Activated CD8-positive, alpha-beta T cell treated with anti-CD3 and anti-CD28 coated beads for 36 hours (primary cell): ENCODE data around the gene RYR2. TPM values are rescaled to one million over a fixed set of nuclear protein-coding genes. Genes with fewer than 3 reads are reported as not detected.

ENCODE experiments used
- ATAC-seq: fragments of 200-7000 bp; cut with Tn5 transposase; one replicate; pipeline ENCODE4 v1.10.0; 2021; ENCODE audit warnings: mild to moderate bottlenecking, moderate library complexity
- CTCF ChIA-PET: fragments of 350-600 bp; sonication (Branson Sonifier 250); formaldehyde crosslinking; loops from one replicate; lab custom pipeline; 2021; ENCODE audit warnings: antibody characterized with exemption; lab: Charles Lee
- POLR2A ChIA-PET: fragments of 350-600 bp; sonication (Branson Sonifier 250); formaldehyde crosslinking; loops from one replicate; lab custom pipeline; 2021; ENCODE audit warnings: antibody characterized with exemption; lab: Charles Lee
- DNase-seq: peaks from one replicate; pipeline ENCODE4 v3.0.0-alpha.2; 2020
- H3K27ac Mint-ChIP-seq: one replicate; pipeline ENCODE4 v1.8.0; 2021; ENCODE audit warnings: mild to moderate bottlenecking, mixed read lengths
- H3K27me3 Mint-ChIP-seq: one replicate; pipeline ENCODE4 v1.8.0; 2021; ENCODE audit warnings: mixed read lengths
- H3K36me3 Mint-ChIP-seq: one replicate; pipeline ENCODE4 v1.8.0; 2021; ENCODE audit warnings: low read depth, mixed read lengths
- H3K4me1 Mint-ChIP-seq: one replicate; pipeline ENCODE4 v1.8.0; 2021; ENCODE audit warnings: low read depth, mixed read lengths
- H3K4me3 Mint-ChIP-seq: one replicate; pipeline ENCODE4 v1.8.0; 2021; ENCODE audit warnings: mild to moderate bottlenecking, moderate library complexity, mixed read lengths
- H3K9me3 Mint-ChIP-seq: one replicate; pipeline ENCODE4 v1.8.0; 2021; ENCODE audit warnings: mixed read lengths
- intact Hi-C: fragments of 100-400 bp; cut with micrococcal nuclease; formaldehyde crosslinking; loops from one replicate; pipeline ENCODE4 v1.10.0; 2022
- total RNA-seq, 2 experiments: library from RNA; stranded (reverse); gene quantifications; one replicate each; pipeline ENCODE4 v1.2.3, GENCODE V29; 2021
- TF ChIP-seq, protein P1 (sequence below): fragments of 200-600 bp; IDR thresholded peaks from one replicate; pipeline ENCODE4 v1.8.0; 2022; ENCODE audit warnings: antibody characterized with exemption, mild to moderate bottlenecking

Gene RYR2
- total RNA-seq, 2 experiments from 2014 or later = 0.02 TPM

DNA sequence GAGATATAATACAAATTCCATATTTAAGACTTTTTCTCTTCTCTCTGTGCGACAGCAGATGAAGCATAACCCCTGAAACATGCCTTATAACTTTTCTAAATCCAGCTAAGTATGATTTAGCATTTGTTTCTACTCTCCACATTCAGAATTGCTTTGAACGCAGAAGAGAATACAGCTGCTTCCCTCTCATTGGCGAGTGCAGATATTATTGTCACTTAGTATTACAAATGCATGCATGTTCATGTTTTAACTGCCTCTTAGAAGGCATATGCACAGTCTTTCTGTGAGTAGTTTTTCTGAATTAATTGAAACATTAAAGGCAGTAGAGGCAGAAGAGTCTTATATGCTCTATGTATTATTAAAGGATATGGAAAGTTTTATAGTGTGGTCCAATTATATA is 631.6 kb downstream of the RYR2 start:
- TF ChIP-seq, protein P1, sequence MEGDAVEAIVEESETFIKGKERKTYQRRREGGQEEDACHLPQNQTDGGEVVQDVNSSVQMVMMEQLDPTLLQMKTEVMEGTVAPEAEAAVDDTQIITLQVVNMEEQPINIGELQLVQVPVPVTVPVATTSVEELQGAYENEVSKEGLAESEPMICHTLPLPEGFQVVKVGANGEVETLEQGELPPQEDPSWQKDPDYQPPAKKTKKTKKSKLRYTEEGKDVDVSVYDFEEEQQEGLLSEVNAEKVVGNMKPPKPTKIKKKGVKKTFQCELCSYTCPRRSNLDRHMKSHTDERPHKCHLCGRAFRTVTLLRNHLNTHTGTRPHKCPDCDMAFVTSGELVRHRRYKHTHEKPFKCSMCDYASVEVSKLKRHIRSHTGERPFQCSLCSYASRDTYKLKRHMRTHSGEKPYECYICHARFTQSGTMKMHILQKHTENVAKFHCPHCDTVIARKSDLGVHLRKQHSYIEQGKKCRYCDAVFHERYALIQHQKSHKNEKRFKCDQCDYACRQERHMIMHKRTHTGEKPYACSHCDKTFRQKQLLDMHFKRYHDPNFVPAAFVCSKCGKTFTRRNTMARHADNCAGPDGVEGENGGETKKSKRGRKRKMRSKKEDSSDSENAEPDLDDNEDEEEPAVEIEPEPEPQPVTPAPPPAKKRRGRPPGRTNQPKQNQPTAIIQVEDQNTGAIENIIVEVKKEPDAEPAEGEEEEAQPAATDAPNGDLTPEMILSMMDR = no peak
- ChIA-PET CTCF (no interaction called here), POLR2A (no interaction called here)
- DNase-seq (no peak), ATAC-seq (no peak)
- no peaks in the 10 kb centered on the region for H3K36me3 Mint-ChIP-seq
- H3K4me3 Mint-ChIP-seq = no peak overlapping the region
- H3K27me3 Mint-ChIP-seq = no peaks in the 10 kb centered on the region
- H3K27ac Mint-ChIP-seq = no peak overlapping the region
- intact Hi-C loops = no loop called here
- H3K9me3 Mint-ChIP-seq = no peaks in the 10 kb centered on the region
- H3K4me1 Mint-ChIP-seq = no peaks in the 10 kb centered on the region

DNA sequence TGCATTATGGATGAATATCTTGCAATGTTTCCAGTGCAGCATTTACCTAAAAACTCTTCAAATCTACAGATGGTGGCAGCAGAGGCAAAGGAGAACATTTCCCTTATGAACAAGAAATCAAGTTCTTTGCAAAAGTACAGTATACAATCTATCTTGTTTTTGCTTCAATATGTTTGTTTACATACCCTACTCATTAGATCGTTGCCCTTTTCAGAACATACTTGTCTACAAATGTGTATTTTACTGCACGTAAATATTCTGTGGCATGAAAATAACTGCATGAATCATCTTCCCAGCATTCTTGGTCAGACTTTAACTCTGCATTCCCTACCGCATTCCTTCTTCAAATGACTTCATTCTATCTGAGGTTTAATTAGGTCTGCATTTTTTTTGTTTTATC is 636.0 kb downstream of the RYR2 start:
- no peaks in the 10 kb centered on the region for H3K36me3 Mint-ChIP-seq
- no peaks in the 10 kb centered on the region for H3K4me1 Mint-ChIP-seq
- ChIA-PET CTCF (no interaction called here), POLR2A (no interaction called here)
- intact Hi-C loops = no loop called here
- DNase-seq = no peak
- H3K9me3 Mint-ChIP-seq = no peaks in the 10 kb centered on the region
- no peak overlapping the region for H3K27ac Mint-ChIP-seq
- no peak for ATAC-seq
- no peak overlapping the region for H3K4me3 Mint-ChIP-seq
- TF ChIP-seq, protein P1 = no peak
- H3K27me3 Mint-ChIP-seq = no peaks in the 10 kb centered on the region

DNA sequence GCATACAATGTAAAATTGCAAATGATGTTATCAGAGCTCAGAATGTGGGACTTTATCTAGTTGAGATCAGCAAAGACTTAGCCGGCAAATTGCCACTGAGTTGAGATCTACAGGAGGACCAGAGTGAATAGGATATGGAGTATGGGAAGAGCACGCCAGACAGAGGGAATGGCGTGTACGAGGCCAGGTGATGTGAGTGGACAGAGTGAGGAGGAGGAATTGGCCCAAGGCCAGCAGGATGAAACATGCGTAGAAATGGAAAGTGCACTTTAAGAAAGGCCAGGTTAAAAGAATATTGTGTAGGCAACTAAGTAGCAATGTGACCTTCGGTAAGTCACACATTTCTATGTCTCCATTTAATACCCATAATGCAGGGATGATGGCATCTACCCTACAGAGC is 637.7 kb downstream of the RYR2 start:
- H3K27ac Mint-ChIP-seq = no peak overlapping the region
- no peaks in the 10 kb centered on the region for H3K9me3 Mint-ChIP-seq
- H3K4me3 Mint-ChIP-seq = no peak overlapping the region
- TF ChIP-seq, protein P1 = no peak
- ATAC-seq (no peak), DNase-seq (no peak)
- intact Hi-C loops = no loop called here
- H3K27me3 Mint-ChIP-seq = no peaks in the 10 kb centered on the region
- ChIA-PET POLR2A (no interaction called here), CTCF (no interaction called here)
- no peaks in the 10 kb centered on the region for H3K4me1 Mint-ChIP-seq
- no peaks in the 10 kb centered on the region for H3K36me3 Mint-ChIP-seq

DNA sequence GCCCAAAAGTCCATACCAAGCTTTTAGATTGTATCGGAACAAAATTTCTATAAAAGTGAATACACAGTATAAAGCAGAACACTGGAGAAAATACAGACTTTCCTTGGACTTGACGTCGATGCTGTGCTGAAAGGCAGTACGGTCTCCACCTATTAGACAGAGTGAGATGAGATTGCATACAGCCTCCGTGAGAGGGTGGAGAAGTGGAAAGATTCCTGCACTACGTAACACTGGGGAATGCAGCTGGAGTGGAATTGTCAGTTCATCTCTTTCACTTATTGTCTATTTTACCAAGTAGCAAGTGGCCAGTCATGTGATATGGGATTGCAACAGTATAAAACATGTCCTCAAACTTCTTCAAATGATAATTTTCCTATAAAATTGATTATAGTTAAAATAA is 639.2 kb downstream of the RYR2 start:
- Mint-ChIP-seq H3K36me3 (no peaks in the 10 kb centered on the region), H3K27me3 (no peaks in the 10 kb centered on the region), H3K4me3 (no peak overlapping the region), H3K9me3 (no peaks in the 10 kb centered on the region), H3K27ac (no peak overlapping the region), H3K4me1 (no peaks in the 10 kb centered on the region)
- ATAC-seq = no peak
- ChIA-PET CTCF (no interaction called here), POLR2A (no interaction called here)
- intact Hi-C loops = no loop called here
- TF ChIP-seq, protein P1 = no peak
- no peak for DNase-seq

DNA sequence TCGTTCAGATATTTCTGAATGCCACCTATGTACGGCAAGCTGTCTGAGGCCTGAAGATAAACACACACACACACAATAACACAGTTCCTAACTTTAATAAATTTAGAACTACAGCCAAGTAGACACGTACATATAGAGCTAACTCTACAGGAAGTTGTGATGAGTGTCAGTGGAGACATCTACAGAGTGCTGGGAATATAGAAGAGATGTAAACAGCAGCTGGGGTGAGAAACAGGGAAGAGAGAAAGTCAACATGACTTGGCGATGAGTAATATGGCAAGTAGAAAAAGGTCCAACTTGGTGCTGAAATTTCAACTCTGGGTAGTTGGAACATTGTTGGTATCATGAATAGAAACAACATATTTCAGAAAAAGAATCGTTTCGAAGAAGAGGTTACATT is 642.3 kb downstream of the RYR2 start:
- Mint-ChIP-seq H3K9me3 (no peaks in the 10 kb centered on the region), H3K27ac (no peak overlapping the region), H3K4me3 (no peak overlapping the region), H3K4me1 (no peaks in the 10 kb centered on the region), H3K36me3 (no peaks in the 10 kb centered on the region), H3K27me3 (no peaks in the 10 kb centered on the region)
- POLR2A ChIA-PET = no interaction called here
- CTCF ChIA-PET = no interaction called here
- TF ChIP-seq, protein P1 = no peak
- ATAC-seq = no peak
- no peak for DNase-seq
- intact Hi-C loops = no loop called here
